HEK293T (cell line): ENCODE data around the gene RABGAP1L.

Experiments
- CTCF ChIA-PET: fragments of 350-600 bp; formaldehyde crosslinking; extraction: SDS; loops from one replicate; lab custom pipeline; 2021; ENCODE audit warnings: antibody characterized with exemption, inconsistent platforms; lab: Yijun Ruan, JAX
- POLR2A ChIA-PET: fragments of 350-600 bp; formaldehyde crosslinking; extraction: SDS; loops from one replicate; lab custom pipeline; 2020; ENCODE audit warnings: antibody characterized with exemption, inconsistent platforms; lab: Yijun Ruan, JAX
- DNase-seq: peaks from one replicate; pipeline ENCODE4 v3.0.0; 2012; ENCODE audit warnings: mixed read lengths; ENCODE audit errors: extremely low spot score
- ARNT ChIP-seq: fragments of 450-650 bp; IDR thresholded peaks from 2 replicates; pipeline ENCODE4 v1.6.1; 2017; ENCODE audit warnings: mild to moderate bottlenecking
- BHLHE40 ChIP-seq: fragments of 450-650 bp; IDR thresholded peaks from 2 replicates; pipeline ENCODE4 v1.6.1; 2016; ENCODE audit warnings: mild to moderate bottlenecking, moderate library complexity, borderline replicate concordance
- CTBP1 ChIP-seq: fragments of 450-650 bp; IDR thresholded peaks from 2 replicates; pipeline ENCODE4 v1.6.1; 2016; ENCODE audit warnings: borderline replicate concordance
- ELF4 ChIP-seq: fragments of 450-650 bp; IDR thresholded peaks from 2 replicates; pipeline ENCODE4 v1.6.1; 2017; ENCODE audit warnings: antibody characterized with exemption
- FOXA1 ChIP-seq: fragments of 450-650 bp; IDR thresholded peaks from 2 replicates; pipeline ENCODE4 v1.6.1; 2016; ENCODE audit warnings: mild to moderate bottlenecking
- FOXK2 ChIP-seq: fragments of 450-650 bp; IDR thresholded peaks from 2 replicates; pipeline ENCODE4 v1.6.1; 2016; ENCODE audit warnings: mild to moderate bottlenecking
- FOXM1 ChIP-seq: fragments of 450-650 bp; IDR thresholded peaks from 2 replicates; pipeline ENCODE4 v1.6.1; 2017; ENCODE audit warnings: mild to moderate bottlenecking, borderline replicate concordance
- HDGF ChIP-seq: fragments of 450-650 bp; IDR thresholded peaks from 2 replicates; pipeline ENCODE4 v1.6.1; 2017; ENCODE audit warnings: antibody characterized with exemption, borderline replicate concordance
- L3MBTL2 ChIP-seq: fragments of 450-650 bp; conservative IDR thresholded peaks from 2 replicates; pipeline ENCODE4 v1.6.1; 2016; ENCODE audit warnings: mild to moderate bottlenecking
- LEF1 ChIP-seq: fragments of 450-650 bp; IDR thresholded peaks from 2 replicates; pipeline ENCODE4 v1.6.1; 2017; ENCODE audit warnings: mild to moderate bottlenecking, borderline replicate concordance
- NFRKB ChIP-seq: fragments of 450-650 bp; IDR thresholded peaks from 2 replicates; pipeline ENCODE4 v1.6.1; 2016; ENCODE audit warnings: mild to moderate bottlenecking, moderate library complexity
- SP1 ChIP-seq: fragments of 450-650 bp; IDR thresholded peaks from 2 replicates; pipeline ENCODE4 v1.6.1; 2017
- SUZ12 ChIP-seq: fragments of 450-650 bp; IDR thresholded peaks from 2 replicates; pipeline ENCODE4 v1.6.1; 2016; ENCODE audit warnings: mild to moderate bottlenecking
- TARDBP ChIP-seq: fragments of 450-650 bp; IDR thresholded peaks from 2 replicates; pipeline ENCODE4 v1.6.1; 2016
- ZNF384 ChIP-seq: fragments of 450-650 bp; IDR thresholded peaks from 2 replicates; pipeline ENCODE4 v1.6.1; 2016
- TF ChIP-seq, protein P1 (sequence below): fragments of 450-650 bp; IDR thresholded peaks from 2 replicates; pipeline ENCODE4 v1.6.1; 2016

RABGAP1L gene

DNA sequence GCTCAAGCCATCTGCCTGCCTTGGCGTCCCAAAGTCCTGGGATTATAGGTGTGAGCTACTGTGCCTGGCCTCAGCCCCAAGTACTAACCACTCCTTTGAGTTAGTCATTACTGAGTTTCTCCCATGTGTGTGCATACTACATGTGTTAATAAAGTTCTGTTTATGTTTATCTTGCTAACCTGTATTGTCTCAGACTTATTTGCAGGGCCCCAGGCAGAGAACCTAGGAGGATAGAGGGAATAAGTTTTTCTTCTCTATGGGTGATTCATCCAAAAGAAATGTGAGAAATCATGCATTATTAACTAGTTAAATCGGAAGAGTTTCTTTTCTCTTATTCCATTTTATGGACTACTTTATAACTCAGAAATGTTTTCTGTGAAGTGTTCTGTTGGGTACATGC is 636.5 kb downstream of the RABGAP1L start:
- no peak for TF ChIP-seq TARDBP
- no peak for DNase-seq
- POLR2A ChIA-PET = no interaction called here
- CTCF ChIA-PET = no interaction called here

DNA sequence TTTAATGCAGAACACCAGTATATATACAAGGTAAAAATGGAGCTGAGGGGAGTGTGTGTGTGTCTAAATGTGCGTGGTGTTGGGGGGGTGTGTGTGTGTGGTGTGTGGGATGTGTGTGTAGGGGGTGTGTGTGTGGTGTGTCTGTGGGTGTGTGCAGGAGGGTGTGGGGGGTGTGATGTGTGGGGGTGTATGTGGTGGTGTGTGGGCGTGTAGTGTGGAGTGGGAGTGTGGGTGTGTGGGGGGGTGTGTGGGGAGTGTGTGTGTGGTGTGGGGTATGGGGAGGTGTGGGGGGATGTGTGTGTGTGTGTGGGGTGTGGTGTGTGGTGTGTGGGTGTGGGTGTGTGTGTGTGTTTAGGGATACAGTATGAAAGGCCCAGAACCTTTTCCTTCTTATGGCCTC is 638.1 kb downstream of the RABGAP1L start:
- DNase-seq = no peak
- TF ChIP-seq ARNT = no peak
- no peak for TF ChIP-seq L3MBTL2
- no peak for TF ChIP-seq FOXK2
- no peak for TF ChIP-seq ELF4
- TF ChIP-seq FOXA1 = no peak
- no peak for TF ChIP-seq NFRKB
- no peak for TF ChIP-seq SUZ12
- no peak for TF ChIP-seq BHLHE40
- no peak for TF ChIP-seq LEF1
- no peak for TF ChIP-seq ZNF384
- TF ChIP-seq FOXM1 = no peak
- no peak for TF ChIP-seq CTBP1
- TF ChIP-seq, protein P1, sequence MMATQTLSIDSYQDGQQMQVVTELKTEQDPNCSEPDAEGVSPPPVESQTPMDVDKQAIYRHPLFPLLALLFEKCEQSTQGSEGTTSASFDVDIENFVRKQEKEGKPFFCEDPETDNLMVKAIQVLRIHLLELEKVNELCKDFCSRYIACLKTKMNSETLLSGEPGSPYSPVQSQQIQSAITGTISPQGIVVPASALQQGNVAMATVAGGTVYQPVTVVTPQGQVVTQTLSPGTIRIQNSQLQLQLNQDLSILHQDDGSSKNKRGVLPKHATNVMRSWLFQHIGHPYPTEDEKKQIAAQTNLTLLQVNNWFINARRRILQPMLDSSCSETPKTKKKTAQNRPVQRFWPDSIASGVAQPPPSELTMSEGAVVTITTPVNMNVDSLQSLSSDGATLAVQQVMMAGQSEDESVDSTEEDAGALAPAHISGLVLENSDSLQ = no peak
- no peak for TF ChIP-seq TARDBP
- no peak for TF ChIP-seq HDGF
- no peak for TF ChIP-seq SP1
- CTCF ChIA-PET = no interaction called here
- POLR2A ChIA-PET = no interaction called here

DNA sequence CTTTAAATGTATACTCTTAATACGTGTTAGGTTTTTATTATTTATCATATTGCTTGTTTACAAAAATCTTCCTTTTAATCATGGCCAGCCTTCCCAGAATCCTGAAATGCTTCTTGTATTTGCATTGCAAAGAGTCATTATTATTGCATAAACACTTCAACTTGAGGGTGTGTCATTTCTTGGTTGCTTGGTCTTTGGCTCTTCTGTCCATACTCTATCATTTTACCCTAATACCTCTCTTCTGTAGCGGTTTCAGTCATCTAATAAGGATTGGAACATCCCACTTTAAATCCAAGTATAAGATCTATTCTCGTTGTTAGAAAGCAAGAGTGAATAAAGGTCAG is 639.8 kb downstream of the RABGAP1L start:
- DNase-seq = no peak
- ChIA-PET CTCF (interaction anchor here (0.6 to 1.0 kb wide), 2 partner anchors 8 to 12 kb away, joined by 4 to 6 read pairs; no protein-coding TSS in a partner anchor), POLR2A (interaction anchor here (1.0 to 1.9 kb wide), 2 partner anchors 200 to 931 kb away, joined by 4 to 16 read pairs; partner anchors contain the start of genes CACYBP and ZBTB37)
- TF ChIP-seq FOXK2 (no peak), L3MBTL2 (no peak), FOXA1 (no peak), BHLHE40 (no peak), HDGF (no peak), FOXM1 (no peak), NFRKB (no peak), SUZ12 (no peak), TARDBP (no peak), ELF4 (no peak), ARNT (no peak), ZNF384 (no peak), CTBP1 (no peak), SP1 (no peak)
- TF ChIP-seq, protein P1 = no peak

DNA sequence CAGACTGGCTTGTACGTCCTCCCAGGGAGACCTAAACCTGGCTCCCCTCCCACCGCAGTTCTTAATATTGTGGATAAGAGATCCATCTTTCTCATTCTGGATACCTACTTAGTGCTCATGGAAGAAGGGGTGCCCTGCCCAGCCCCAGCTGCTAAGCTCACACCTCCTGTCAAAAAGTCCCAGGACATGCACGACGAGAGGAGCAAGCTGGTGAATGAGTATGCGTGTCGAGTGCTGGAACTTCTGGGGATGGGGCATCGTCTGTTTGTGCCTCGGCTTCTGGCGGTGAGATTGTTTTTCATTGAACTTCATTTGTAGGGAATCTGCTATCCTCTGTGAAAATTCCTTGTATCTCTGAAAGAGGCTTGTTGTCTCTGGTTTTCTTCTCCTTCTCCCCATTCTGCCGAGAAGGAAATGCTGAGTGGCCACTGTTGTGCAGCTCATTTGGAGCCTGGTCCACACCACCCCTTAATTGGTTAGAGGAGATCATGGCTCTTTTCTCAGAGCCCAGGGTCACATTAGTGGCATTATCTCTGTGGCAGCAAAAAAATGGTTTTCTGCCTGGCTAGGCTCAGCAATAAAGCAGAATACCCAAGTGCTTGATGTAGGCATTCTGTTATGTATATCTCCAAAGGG is 641.0 kb downstream of the RABGAP1L start:
- CTCF ChIA-PET = interaction anchor here (0.7 to 1.0 kb wide), 2 partner anchors 10 to 538 kb away, joined by 3 to 4 read pairs; no protein-coding TSS in a partner anchor
- TF ChIP-seq SUZ12 (no peak), CTBP1 (no peak), FOXK2 (no peak), BHLHE40 (no peak), ARNT (no peak), L3MBTL2 (no peak), ELF4 (no peak), TARDBP (no peak), NFRKB (no peak), HDGF (no peak), FOXM1 (no peak), LEF1 (no peak), SP1 (no peak), ZNF384 (no peak), FOXA1 (no peak)
- TF ChIP-seq, protein P1 = no peak
- POLR2A ChIA-PET = interaction anchor here (1.9 kb wide), 1 partner anchor 199 kb away, joined by 16 read pairs; the partner anchor contains the start of gene CACYBP
- no peak for DNase-seq

DNA sequence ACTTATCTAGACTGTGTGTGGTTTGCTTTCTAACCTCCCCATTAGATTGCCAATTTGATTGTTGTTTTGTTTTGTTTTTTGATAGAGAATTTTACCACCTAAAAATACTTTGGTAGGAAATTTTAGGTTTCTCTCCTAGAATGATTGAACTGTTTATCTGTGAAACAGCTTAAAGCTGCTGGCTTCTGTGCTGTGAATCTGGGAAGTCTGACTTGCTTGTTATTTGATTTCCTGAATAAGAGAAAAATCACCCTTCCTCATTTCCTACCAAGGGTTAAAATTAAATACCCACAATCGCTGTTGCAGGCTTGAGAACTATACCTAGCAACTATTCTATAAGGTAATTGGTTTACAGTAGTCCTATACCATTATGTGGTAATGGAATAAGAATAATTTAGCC is 641.6 kb downstream of the RABGAP1L start:
- no peak for DNase-seq
- TF ChIP-seq FOXM1 (no peak), NFRKB (no peak), SUZ12 (no peak)
- ChIA-PET POLR2A (interaction anchor here (1.9 kb wide), 1 partner anchor 198 kb away, joined by 16 read pairs; the partner anchor contains the start of gene CACYBP), CTCF (no interaction called here)

DNA sequence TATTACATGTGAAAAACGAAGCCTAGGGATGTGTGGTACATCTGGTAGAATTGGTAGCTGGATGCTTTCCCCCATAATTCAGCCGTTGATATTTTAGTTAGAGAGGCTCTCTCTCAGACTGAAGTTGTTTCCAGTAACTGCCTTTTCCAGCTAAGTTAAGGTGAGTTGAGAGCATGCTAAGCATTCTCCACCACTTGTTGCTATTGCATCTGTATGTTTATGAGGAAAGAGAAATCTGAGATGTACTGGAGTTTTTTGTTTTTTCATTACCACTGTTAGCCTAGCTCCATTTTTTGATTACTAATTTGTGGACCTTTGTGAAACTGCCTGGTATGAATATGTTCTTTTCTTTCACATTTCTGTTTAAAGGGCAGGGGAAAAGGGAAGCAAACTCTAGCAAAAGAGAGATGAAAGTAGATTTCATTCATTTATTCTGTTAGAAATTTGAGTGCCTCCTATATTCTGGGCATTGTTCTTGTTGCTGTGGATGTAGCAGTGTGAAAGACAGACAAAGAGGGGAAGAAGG is 650.5 kb downstream of the RABGAP1L start:
- ChIA-PET CTCF (no interaction called here), POLR2A (no interaction called here)

More for the DNA sequence above, 650.5 kb downstream of the RABGAP1L start:
- no peak for DNase-seq
- TF ChIP-seq CTBP1 (no peak), ZNF384 (no peak), BHLHE40 (no peak), TARDBP (no peak), ARNT (no peak), L3MBTL2 (no peak), LEF1 (no peak), NFRKB (no peak), FOXK2 (no peak), SUZ12 (no peak), ELF4 (no peak)
- TF ChIP-seq, protein P1 = no peak
